Natural killer cell (primary cell): Measurements from ENCODE around the gene PRKD2. TPM values are rescaled to one million over a fixed set of nuclear protein-coding genes. Genes with fewer than 3 reads are reported as not detected.
A peak's percentile ranks its signal among the peaks of the same experiment; 100 is the strongest.

Experiments used
- ATAC-seq, 3 donors: fragments of 150-1000 bp in 2 of 3; fragments of 200-7000 bp in 1 of 3; cut with Tn5 transposase; 1 replicate in 1 of 3; 2 replicates in 2 of 3; pipeline ENCODE4 v1.10.0; 2021; ENCODE audit warnings: mild to moderate bottlenecking in 2 of 3, moderate library complexity in 2 of 3
- DNase-seq, 2 donors: peaks; one replicate each; pipeline versions ENCODE4 v3.0.0 to v3.0.0-alpha.2; 2013 to 2021; ENCODE audit warnings: mixed read lengths in 1 of 2
- H3K27ac ChIP-seq: one replicate; pipeline ENCODE4 v1.5.1; 2013; ENCODE audit warnings: mild to moderate bottlenecking, low read length
- H3K27me3 ChIP-seq: one replicate; pipeline ENCODE4 v1.6.1; 2013; ENCODE audit warnings: low read length; ENCODE audit not compliant: control insufficient read depth, insufficient read depth
- H3K36me3 ChIP-seq: one replicate; pipeline ENCODE4 v1.6.1; 2013; ENCODE audit warnings: low read length; ENCODE audit not compliant: control insufficient read depth, insufficient read depth
- H3K4me1 ChIP-seq: one replicate; pipeline ENCODE4 v1.6.1; 2013; ENCODE audit warnings: low read length; ENCODE audit not compliant: control insufficient read depth, insufficient read depth
- H3K4me3 ChIP-seq: one replicate; pipeline ENCODE4 v1.5.1; 2013; ENCODE audit warnings: low read length
- H3K9me3 ChIP-seq: one replicate; pipeline ENCODE4 v1.6.1; 2013; ENCODE audit warnings: low read length; ENCODE audit not compliant: control insufficient read depth, insufficient read depth
- H3K27ac Mint-ChIP-seq, 2 donors: one replicate each; pipeline ENCODE4 v1.8.0; 2022; ENCODE audit warnings: mild to moderate bottlenecking in 2 of 2, mixed read lengths in 2 of 2, moderate library complexity in 1 of 2
- H3K27me3 Mint-ChIP-seq, 2 donors: one replicate each; pipeline ENCODE4 v1.8.0; 2022; ENCODE audit warnings: low read depth in 2 of 2, mixed read lengths in 2 of 2
- H3K36me3 Mint-ChIP-seq: one replicate; pipeline ENCODE4 v1.8.0; 2022; ENCODE audit warnings: mixed read lengths
- H3K4me1 Mint-ChIP-seq, 2 donors: one replicate each; pipeline ENCODE4 v1.8.0; 2022; ENCODE audit warnings: mixed read lengths in 2 of 2
- H3K4me3 Mint-ChIP-seq: one replicate; pipeline ENCODE4 v1.8.0; 2022; ENCODE audit warnings: mild to moderate bottlenecking, moderate library complexity, mixed read lengths
- H3K9me3 Mint-ChIP-seq, 2 donors: one replicate each; pipeline ENCODE4 v1.8.0; 2022; ENCODE audit warnings: mixed read lengths in 2 of 2
- WGBS: methylation state at CpG from one replicate; pipeline ENCODE4 v1.1.7; 2013; ENCODE audit warnings: missing lambda C conversion rate; ENCODE audit not compliant: insufficient coverage; 5-methylcytosine and 5-hydroxymethylcytosine counted together
- intact Hi-C: fragments of 100-400 bp; cut with micrococcal nuclease; formaldehyde crosslinking; loops from one replicate; pipeline ENCODE4 v1.14.2; 2022
- total RNA-seq, 4 donors: library from RNA; stranded (reverse); fragments of 120-200 nt in 1 of 4; gene quantifications; one replicate each; pipeline versions ENCODE4 v1.2.3 to v1.2.4, GENCODE V29; 2013 to 2022
- TF ChIP-seq, protein P1 (sequence below): fragments of 200-600 bp; IDR thresholded peaks from one replicate; pipeline ENCODE4 v1.8.0; 2022; ENCODE audit warnings: antibody characterized with exemption

Gene PRKD2
- total RNA-seq, 3 donors from 2014 or later (not counting 1 experiment from before 2014, with no cell fraction given), result 179 to 216 (median 203) TPM

DNA sequence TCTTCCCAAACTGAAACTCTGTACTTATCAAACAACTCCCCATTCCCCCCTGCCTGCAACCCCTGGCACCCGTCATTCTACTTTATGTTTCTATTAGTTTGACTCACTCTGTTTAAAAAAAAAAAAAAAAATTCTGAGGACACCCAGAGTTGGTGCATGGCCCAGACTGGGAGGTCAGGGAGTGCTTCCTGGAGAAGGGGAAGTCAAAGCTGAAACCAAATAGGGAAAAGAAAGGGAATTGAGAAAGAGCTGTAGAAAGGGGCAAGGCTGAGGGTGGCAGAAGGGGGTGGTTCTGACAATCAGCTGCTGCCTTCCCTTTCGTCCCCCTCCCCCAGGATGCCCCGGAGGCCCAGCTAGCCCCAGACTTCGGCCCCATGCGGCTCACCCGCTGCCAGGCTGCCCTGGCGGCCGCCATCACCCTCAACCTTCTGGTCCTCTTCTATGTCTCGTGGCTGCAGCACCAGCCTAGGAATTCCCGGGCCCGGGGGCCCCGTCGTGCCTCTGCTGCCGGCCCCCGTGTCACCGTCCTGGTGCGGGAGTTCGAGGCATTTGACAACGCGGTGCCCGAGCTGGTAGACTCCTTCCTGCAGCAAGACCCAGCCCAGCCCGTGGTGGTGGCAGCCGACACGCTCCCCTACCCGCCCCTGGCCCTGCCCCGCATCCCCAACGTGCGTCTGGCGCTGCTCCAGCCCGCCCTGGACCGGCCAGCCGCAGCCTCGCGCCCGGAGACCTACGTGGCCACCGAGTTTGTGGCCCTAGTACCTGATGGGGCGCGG is 38.4 kb upstream of the PRKD2 start:
- Histone ChIP-seq H3K36me3 (no peaks in the 10 kb centered on the region), H3K27me3 (no peaks in the 10 kb centered on the region), H3K4me1 (peaks cover 15% of the 10 kb centered on the region), H3K27ac (no peak overlapping the region), H3K4me3 (no peak overlapping the region), H3K9me3 (no peaks in the 10 kb centered on the region)
- Mint-ChIP-seq H3K27me3 (no peaks in the 10 kb centered on the region), H3K4me3 (no peak overlapping the region), H3K9me3 (no peaks in the 10 kb centered on the region), H3K36me3 (no peaks in the 10 kb centered on the region), H3K27ac (no peak overlapping the region), H3K4me1 (peaks cover 0 to 12% of the 10 kb centered on the region in 2 donors)
- intact Hi-C loops, result no loop called here
- TF ChIP-seq, protein P1, sequence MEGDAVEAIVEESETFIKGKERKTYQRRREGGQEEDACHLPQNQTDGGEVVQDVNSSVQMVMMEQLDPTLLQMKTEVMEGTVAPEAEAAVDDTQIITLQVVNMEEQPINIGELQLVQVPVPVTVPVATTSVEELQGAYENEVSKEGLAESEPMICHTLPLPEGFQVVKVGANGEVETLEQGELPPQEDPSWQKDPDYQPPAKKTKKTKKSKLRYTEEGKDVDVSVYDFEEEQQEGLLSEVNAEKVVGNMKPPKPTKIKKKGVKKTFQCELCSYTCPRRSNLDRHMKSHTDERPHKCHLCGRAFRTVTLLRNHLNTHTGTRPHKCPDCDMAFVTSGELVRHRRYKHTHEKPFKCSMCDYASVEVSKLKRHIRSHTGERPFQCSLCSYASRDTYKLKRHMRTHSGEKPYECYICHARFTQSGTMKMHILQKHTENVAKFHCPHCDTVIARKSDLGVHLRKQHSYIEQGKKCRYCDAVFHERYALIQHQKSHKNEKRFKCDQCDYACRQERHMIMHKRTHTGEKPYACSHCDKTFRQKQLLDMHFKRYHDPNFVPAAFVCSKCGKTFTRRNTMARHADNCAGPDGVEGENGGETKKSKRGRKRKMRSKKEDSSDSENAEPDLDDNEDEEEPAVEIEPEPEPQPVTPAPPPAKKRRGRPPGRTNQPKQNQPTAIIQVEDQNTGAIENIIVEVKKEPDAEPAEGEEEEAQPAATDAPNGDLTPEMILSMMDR, result no peak
- ATAC-seq (no peak), DNase-seq (peak in 1 of 2 donors; percentile 6)
- WGBS, result 94% methylated on average over 39 of the region's 39 CpGs

GRCh38 chr19:46753420-46754155 is 36.7 kb upstream of the PRKD2 start:
- no peaks in the 10 kb centered on the region for H3K36me3 ChIP-seq
- WGBS, result 28% methylated on average over 4 of the region's 4 CpGs
- no peak overlapping the region for H3K4me3 ChIP-seq
- H3K27me3 Mint-ChIP-seq, result no peaks in the 10 kb centered on the region
- no peaks in the 10 kb centered on the region for H3K36me3 Mint-ChIP-seq
- H3K4me1 ChIP-seq, result peaks cover 15% of the 10 kb centered on the region
- H3K9me3 Mint-ChIP-seq, result no peaks in the 10 kb centered on the region
- no peaks in the 10 kb centered on the region for H3K9me3 ChIP-seq
- H3K4me3 Mint-ChIP-seq, result no peak overlapping the region
- peak; percentile 77 to 89 (median 78) for ATAC-seq
- TF ChIP-seq, protein P1, result peak; percentile 58
- peak; percentile 54 to 85 for DNase-seq
- no peak overlapping the region for H3K27ac ChIP-seq
- peaks cover 3 to 14% of the 10 kb centered on the region in 2 donors for H3K4me1 Mint-ChIP-seq
- intact Hi-C loops, result no loop called here
- no peak overlapping the region for H3K27ac Mint-ChIP-seq
- no peaks in the 10 kb centered on the region for H3K27me3 ChIP-seq

GRCh38 chr19:46748325-46749109 is 31.6 kb upstream of the PRKD2 start:
- DNase-seq (peak; percentile 67 to 84), ATAC-seq (no peak)
- intact Hi-C loops, result no loop called here
- Mint-ChIP-seq H3K4me3 (peak overlapping the region; percentile 82), H3K4me1 (peaks cover 20 to 33% of the 10 kb centered on the region in 2 donors), H3K27ac (peak overlapping the region; percentile 58 to 73), H3K27me3 (no peaks in the 10 kb centered on the region), H3K9me3 (no peaks in the 10 kb centered on the region), H3K36me3 (no peaks in the 10 kb centered on the region)
- Histone ChIP-seq H3K4me3 (no peak overlapping the region), H3K4me1 (peaks cover 27% of the 10 kb centered on the region), H3K27ac (no peak overlapping the region), H3K27me3 (no peaks in the 10 kb centered on the region), H3K9me3 (no peaks in the 10 kb centered on the region), H3K36me3 (no peaks in the 10 kb centered on the region)
- WGBS, result 84% methylated on average over 21 of the region's 21 CpGs
- TF ChIP-seq, protein P1, result peak; percentile 57
